HepG2 (cell line): Measurements from ENCODE around the gene RDH11. TPM values are rescaled to one million over a fixed set of nuclear protein-coding genes. Genes with fewer than 3 reads are reported as not detected.

Experiments
- ATAC-seq: fragments of 200-7000 bp; cut with Tn5 transposase; 3 replicates; pipeline ENCODE4 v1.9.1; 2020; ENCODE audit warnings: mild to moderate bottlenecking, moderate library complexity
- BruUV-seq: library from RNA; stranded (reverse); fragments of 400-500 nt; replicated peaks from 2 replicates; lab custom pipeline; 2021; lab: Mats Ljungman, UMichigan
- CTCF ChIA-PET: fragments of 300-600 bp; formaldehyde crosslinking; extraction: SDS; loops from one replicate; lab custom pipeline; 2021; ENCODE audit warnings: low total read pairs, inconsistent platforms, low intra/inter-chr PET ratio; lab: Yijun Ruan, JAX
- POLR2A ChIA-PET: fragments of 350-600 bp; sonication (Branson Sonifier 250); formaldehyde crosslinking; loops from one replicate; lab custom pipeline; 2020; ENCODE audit warnings: antibody characterized with exemption, inconsistent platforms; lab: Yijun Ruan, JAX
- DNase-seq: peaks from one replicate; pipeline ENCODE4 v3.0.0-alpha.2; 2015; ENCODE audit warnings: low spot score
- FAIRE-seq: peaks from 3 replicates; lab custom pipeline; 2011; peaks lifted over from hg19 to GRCh38; lab: Jason Lieb, UNC
- H2AFZ ChIP-seq: one replicate; pipeline ENCODE4 v1.6.1; 2011; ENCODE audit warnings: low read length, inconsistent platforms
- H3K27ac ChIP-seq: fragments of 300-600 bp; 3 replicates; pipeline ENCODE4 v1.8.0; 2011; ENCODE audit warnings: mixed run types, mild to moderate bottlenecking, mixed read lengths, low read length, inconsistent platforms; ENCODE audit not compliant: insufficient read depth; ENCODE audit errors: extremely low read length
- H3K27me3 ChIP-seq, 2 experiments: fragments of 200-600 bp in 1 of 2; 2 replicates in 1 of 2; 3 replicates in 1 of 2; pipeline versions ENCODE4 v1.6.0 to v1.8.0; 2011; ENCODE audit warnings: low read length in 2 of 2, mild to moderate bottlenecking in 2 of 2, moderate library complexity in 2 of 2, inconsistent platforms in 1 of 2; ENCODE audit not compliant: insufficient read depth in 2 of 2, control insufficient read depth in 1 of 2
- H3K36me3 ChIP-seq, 2 experiments: fragments of 200-600 bp in 1 of 2; replicated peaks in 1 of 2; 2 replicates in 1 of 2; 3 replicates in 1 of 2; pipeline versions ENCODE4 v1.5.1 to v1.8.0; 2011; ENCODE audit warnings: low read length in 2 of 2, inconsistent platforms in 1 of 2; ENCODE audit not compliant: insufficient read depth in 2 of 2, control insufficient read depth in 1 of 2
- H3K4me1 ChIP-seq: 2 replicates; pipeline ENCODE4 v1.5.1; 2012; ENCODE audit warnings: low read length, inconsistent platforms; ENCODE audit not compliant: insufficient read depth
- H3K4me2 ChIP-seq: 2 replicates; pipeline ENCODE4 v1.6.0; 2011; ENCODE audit warnings: low read depth, low read length, inconsistent platforms
- H3K4me3 ChIP-seq, 3 experiments: fragments of 200-600 bp in 1 of 3; sonication (generic), shearing (Covaris generic) in 1 of 3; replicated peaks in 1 of 3; 2 replicates each; pipeline ENCODE4 v1.5.1; 2011 to 2016; ENCODE audit warnings: low read length in 3 of 3, inconsistent platforms in 2 of 3, low read depth in 2 of 3, mild to moderate bottlenecking in 2 of 3, control low read depth in 1 of 3, mixed read lengths in 1 of 3; ENCODE audit not compliant: insufficient read depth in 1 of 3
- H3K79me2 ChIP-seq: one replicate; pipeline ENCODE4 v1.6.1; 2011; ENCODE audit warnings: low read length, inconsistent platforms; ENCODE audit not compliant: insufficient read depth
- H3K9ac ChIP-seq: 2 replicates; pipeline ENCODE4 v1.6.0; 2011; ENCODE audit warnings: mild to moderate bottlenecking, low read depth, low read length, inconsistent platforms; ENCODE audit not compliant: insufficient read depth
- H3K9me3 ChIP-seq: 2 replicates; pipeline ENCODE4 v1.5.1; 2012; ENCODE audit warnings: mild to moderate bottlenecking, low read length
- H4K20me1 ChIP-seq: 2 replicates; pipeline ENCODE4 v1.6.0; 2011; ENCODE audit warnings: inconsistent platforms, mild to moderate bottlenecking, low read length, moderate library complexity; ENCODE audit not compliant: insufficient read depth
- BHLHE40 ChIP-seq: IDR thresholded peaks from 2 replicates; pipeline ENCODE4 v1.6.1; 2011; ENCODE audit warnings: low read length, improper control_type of control experiment
- BRF2 ChIP-seq: sonication (generic); formaldehyde crosslinking; IDR thresholded peaks from 2 replicates; pipeline ENCODE4 v1.8.1; 2022; ENCODE audit warnings: mild to moderate bottlenecking, missing genetic modification reagents
- KAT8 ChIP-seq: IDR thresholded peaks from 2 replicates; pipeline ENCODE4 v1.6.1; 2016; ENCODE audit warnings: missing genetic modification reagents, missing compliant biosample characterization
- KDM3A ChIP-seq: IDR thresholded peaks from 2 replicates; pipeline ENCODE4 v1.6.1; 2018; ENCODE audit warnings: low read depth, missing compliant biosample characterization
- SIN3B ChIP-seq: fragments of 150-350 bp; IDR thresholded peaks from 2 replicates; pipeline ENCODE4 v1.6.1; 2014; ENCODE audit warnings: low read length
- SMAD3 ChIP-seq: sonication (generic); formaldehyde crosslinking; IDR thresholded peaks from 2 replicates; pipeline ENCODE4 v1.4.0; 2020; ENCODE audit warnings: missing genetic modification reagents
- SOX13 ChIP-seq, 3 experiments: fragments of 450-650 bp in 1 of 3; sonication (generic) in 1 of 3; formaldehyde crosslinking in 1 of 3; IDR thresholded peaks in 2 of 3; conservative IDR thresholded peaks in 1 of 3; 2 replicates each; pipeline versions ENCODE4 v1.5.0 to v1.6.1; 2016 to 2020; ENCODE audit warnings: antibody characterized with exemption in 1 of 3, mild to moderate bottlenecking in 1 of 3, missing compliant biosample characterization in 1 of 3, missing genetic modification reagents in 1 of 3, moderate library complexity in 1 of 3
- SP2 ChIP-seq: sonication (generic); formaldehyde crosslinking; IDR thresholded peaks from 2 replicates; pipeline ENCODE4 v1.5.1; 2020; ENCODE audit warnings: mild to moderate bottlenecking, missing genetic modification reagents
- TAF1 ChIP-seq: sonication (generic); formaldehyde crosslinking; IDR thresholded peaks from 2 replicates; pipeline ENCODE4 v1.4.0; 2020; ENCODE audit warnings: missing genetic modification reagents
- TBL1XR1 ChIP-seq: fragments of 150-350 bp; IDR thresholded peaks from 2 replicates; pipeline ENCODE4 v1.6.1; 2014; ENCODE audit warnings: borderline replicate concordance, low read length; ENCODE audit not compliant: partially characterized antibody
- TCF7L2 ChIP-seq: IDR thresholded peaks from 2 replicates; pipeline ENCODE4 v1.6.1; 2011; ENCODE audit warnings: mild to moderate bottlenecking, low read depth, low read length, moderate library complexity
- ZNF275 ChIP-seq: sonication (generic); formaldehyde crosslinking; IDR thresholded peaks from 2 replicates; pipeline ENCODE4 v1.8.0; 2022; ENCODE audit warnings: missing genetic modification reagents, mild to moderate bottlenecking, inconsistent platforms, borderline replicate concordance
- ZNF543 ChIP-seq: sonication (generic); formaldehyde crosslinking; IDR thresholded peaks from 2 replicates; pipeline ENCODE4 v1.4.0; 2020; ENCODE audit warnings: mild to moderate bottlenecking, missing genetic modification reagents
- ZNF605 ChIP-seq: sonication (generic); formaldehyde crosslinking; IDR thresholded peaks from 2 replicates; pipeline ENCODE4 v1.8.0; 2022; ENCODE audit warnings: mild to moderate bottlenecking, missing genetic modification reagents
- ZNF720 ChIP-seq: sonication (generic); formaldehyde crosslinking; IDR thresholded peaks from 2 replicates; pipeline ENCODE4 v1.4.0; 2020; ENCODE audit warnings: missing genetic modification reagents
- ZNF800 ChIP-seq: sonication (generic); formaldehyde crosslinking; IDR thresholded peaks from 2 replicates; pipeline ENCODE4 v1.4.0; 2020; ENCODE audit warnings: missing genetic modification reagents
- WGBS: methylation state at CpG from one replicate; pipeline ENCODE4 v1.1.6; 2017; ENCODE audit warnings: low lambda C conversion rate; 5-methylcytosine and 5-hydroxymethylcytosine counted together
- in situ Hi-C: cut with HindIII; loops from 2 replicates; pipeline ENCODE4 v1.10.0; 2017; ENCODE audit warnings: low pct_unique_long_range_greater_than_20kb; ENCODE audit not compliant: extremely low pct_ligation_motif_present
- intact Hi-C: fragments of 100-400 bp; cut with micrococcal nuclease; formaldehyde crosslinking; loops from one replicate; pipeline ENCODE4 v1.10.0; 2022; ENCODE audit not compliant: unreplicated experiment
- polyA plus RNA-seq, 8 experiments: library from polyadenylated mRNA; depleted of rRNA in 3 of 8; stranded (reverse) in 7 of 8; unstranded in 1 of 8; fragments of >200 nt; fragmentation: Illumina TruSeq in 4 of 8; extraction: Trizol in 4 of 8; gene quantifications; 2 replicates each; pipeline versions ENCODE4 v1.2.1 to v1.2.3, GENCODE V29; 2011 to 2016; ENCODE audit warnings: low read depth in 4 of 8, missing spikeins in 1 of 8, mixed read lengths in 1 of 8; ENCODE audit not compliant: insufficient read depth in 1 of 8
- total RNA-seq, 5 experiments: library from RNA; depleted of rRNA; stranded (reverse); fragments of >200 nt; fragmentation: Illumina TruSeq; extraction: Trizol; gene quantifications; 2 replicates each; pipeline ENCODE4 v1.2.3, GENCODE V29; 2016; ENCODE audit warnings: low read depth in 1 of 5

The RDH11 gene
- total and polyA plus RNA-seq, 2 of the 13 experiments (the other 11 are each of a cell fraction or from before 2014, with no cell fraction given) = 106 to 131 TPM

- no peak for TF ChIP-seq ZNF543
- no peak for TF ChIP-seq KDM3A (CRISPR knock-in tag)
Observed at GRCh38 chr14:67734675-67735074, 39.1 kb upstream of the RDH11 start (continued).

GRCh38 chr14:67733616-67734015 is 38.1 kb upstream of the RDH11 start:
- ATAC-seq = no peak
- no peak for TF ChIP-seq ZNF275 (CRISPR knock-in tag)
- no peak for TF ChIP-seq TAF1
- TF ChIP-seq SMAD3 (CRISPR knock-in tag) = no peak
- no peak for TF ChIP-seq BHLHE40
- no peak for TF ChIP-seq SIN3B
- TF ChIP-seq TCF7L2 = no peak
- no peak for TF ChIP-seq SOX13 (IDR thresholded peaks at IDR 0.05)
- TF ChIP-seq SOX13 (CRISPR knock-in tag; conservative IDR thresholded peaks at IDR 0.05 in 1 of 2, IDR thresholded peaks at IDR 0.05 in 1 of 2) = no peak
- no peak for TF ChIP-seq ZNF800
- no peak for TF ChIP-seq ZNF605
- TF ChIP-seq KAT8 (CRISPR knock-in tag) = no peak
- TF ChIP-seq ZNF720 (CRISPR knock-in tag) = no peak
- no peak for TF ChIP-seq SP2 (CRISPR knock-in tag)
- no peak for TF ChIP-seq BRF2 (CRISPR knock-in tag)
- no peak for TF ChIP-seq TBL1XR1
- H3K4me3 ChIP-seq = no peak overlapping the region
- ChIA-PET CTCF (no interaction called here), POLR2A (no interaction called here)
- no peak overlapping the region for H3K9ac ChIP-seq
- H3K79me2 ChIP-seq = no peaks in the 10 kb centered on the region
- H3K36me3 ChIP-seq = no peaks in the 10 kb centered on the region
- no TSS peak for BruUV-seq
- no peak for FAIRE-seq
- intact Hi-C loops = no loop called here
- H3K27me3 ChIP-seq = no peaks in the 10 kb centered on the region
- 82% methylated on average over 3 of the region's 4 CpGs for WGBS
- no peak for DNase-seq
- no peaks in the 10 kb centered on the region for H3K9me3 ChIP-seq
- H2AFZ ChIP-seq = no peak overlapping the region
- H4K20me1 ChIP-seq = no peaks in the 10 kb centered on the region
- in situ Hi-C loops = no loop called here
- H3K4me1 ChIP-seq = peaks cover 49% of the 10 kb centered on the region
- no peak overlapping the region for H3K4me2 ChIP-seq
- H3K27ac ChIP-seq = no peak overlapping the region
